Measurements from ENCODE around the gene TGFB3.

TGFB3 gene

DNA sequence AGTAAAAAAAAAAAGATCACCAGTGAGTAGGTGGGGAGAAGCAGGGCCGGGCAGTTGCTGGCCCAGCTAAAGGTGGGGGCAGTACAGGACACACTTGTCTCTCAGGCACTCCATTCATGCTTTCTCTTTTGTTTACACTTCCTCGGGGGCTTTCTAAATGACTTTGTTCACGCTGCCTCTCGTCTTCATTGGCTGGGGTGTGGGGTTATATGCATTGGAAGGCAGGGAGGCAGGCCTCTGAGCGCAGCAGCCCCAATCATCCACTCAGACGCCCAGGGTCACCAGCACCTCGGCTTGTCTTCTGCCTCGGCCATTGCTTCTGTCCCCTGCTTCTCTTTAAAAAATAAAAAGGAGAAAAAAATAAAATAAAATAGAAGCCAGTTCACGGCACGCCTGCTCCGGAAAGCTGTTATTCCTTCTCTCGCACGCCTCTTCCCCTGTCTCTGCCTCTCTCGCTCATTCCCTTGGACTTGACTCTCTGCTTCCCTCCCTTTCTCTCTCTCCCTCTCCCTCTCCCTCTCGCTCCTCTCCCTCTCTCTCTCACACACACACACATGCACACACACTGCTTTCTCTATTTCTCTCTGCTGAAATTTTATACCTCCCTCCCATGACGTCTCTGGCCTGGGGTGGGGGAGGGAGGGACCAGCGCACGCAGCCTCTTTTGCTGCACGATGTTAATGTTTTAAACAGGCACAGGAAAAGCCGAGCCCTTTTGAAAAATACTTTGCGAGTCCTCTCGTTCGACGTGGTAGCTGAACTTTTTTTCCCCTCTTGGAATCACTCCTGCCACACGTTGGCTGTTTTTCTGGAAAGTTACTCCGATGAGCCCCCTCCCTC is at the start of gene TGFB3:
Gene TGFB3 (minus strand): TSS at position 570 of the 840 bp plus-strand sequence. CDS start 1,102 bp downstream, outside the sequence.
- TF ChIP-seq, protein P1, sequence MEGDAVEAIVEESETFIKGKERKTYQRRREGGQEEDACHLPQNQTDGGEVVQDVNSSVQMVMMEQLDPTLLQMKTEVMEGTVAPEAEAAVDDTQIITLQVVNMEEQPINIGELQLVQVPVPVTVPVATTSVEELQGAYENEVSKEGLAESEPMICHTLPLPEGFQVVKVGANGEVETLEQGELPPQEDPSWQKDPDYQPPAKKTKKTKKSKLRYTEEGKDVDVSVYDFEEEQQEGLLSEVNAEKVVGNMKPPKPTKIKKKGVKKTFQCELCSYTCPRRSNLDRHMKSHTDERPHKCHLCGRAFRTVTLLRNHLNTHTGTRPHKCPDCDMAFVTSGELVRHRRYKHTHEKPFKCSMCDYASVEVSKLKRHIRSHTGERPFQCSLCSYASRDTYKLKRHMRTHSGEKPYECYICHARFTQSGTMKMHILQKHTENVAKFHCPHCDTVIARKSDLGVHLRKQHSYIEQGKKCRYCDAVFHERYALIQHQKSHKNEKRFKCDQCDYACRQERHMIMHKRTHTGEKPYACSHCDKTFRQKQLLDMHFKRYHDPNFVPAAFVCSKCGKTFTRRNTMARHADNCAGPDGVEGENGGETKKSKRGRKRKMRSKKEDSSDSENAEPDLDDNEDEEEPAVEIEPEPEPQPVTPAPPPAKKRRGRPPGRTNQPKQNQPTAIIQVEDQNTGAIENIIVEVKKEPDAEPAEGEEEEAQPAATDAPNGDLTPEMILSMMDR (IDR thresholded peaks at IDR 0.05; ENCODE audit: control extremely low read depth, extremely low read depth, low read depth, missing control alignments), result no peak
- ChIA-PET CTCF (interaction anchor here (0.7 to 10.6 kb wide), 32 partner anchors 8 to 406 kb away, joined by 3 to 216 read pairs (median 6); partner anchors contain the start of gene FLVCR2), POLR2A (no interaction called here)
- DNase-seq (ENCODE audit: extremely low spot score), result peak; percentile 87

DNA sequence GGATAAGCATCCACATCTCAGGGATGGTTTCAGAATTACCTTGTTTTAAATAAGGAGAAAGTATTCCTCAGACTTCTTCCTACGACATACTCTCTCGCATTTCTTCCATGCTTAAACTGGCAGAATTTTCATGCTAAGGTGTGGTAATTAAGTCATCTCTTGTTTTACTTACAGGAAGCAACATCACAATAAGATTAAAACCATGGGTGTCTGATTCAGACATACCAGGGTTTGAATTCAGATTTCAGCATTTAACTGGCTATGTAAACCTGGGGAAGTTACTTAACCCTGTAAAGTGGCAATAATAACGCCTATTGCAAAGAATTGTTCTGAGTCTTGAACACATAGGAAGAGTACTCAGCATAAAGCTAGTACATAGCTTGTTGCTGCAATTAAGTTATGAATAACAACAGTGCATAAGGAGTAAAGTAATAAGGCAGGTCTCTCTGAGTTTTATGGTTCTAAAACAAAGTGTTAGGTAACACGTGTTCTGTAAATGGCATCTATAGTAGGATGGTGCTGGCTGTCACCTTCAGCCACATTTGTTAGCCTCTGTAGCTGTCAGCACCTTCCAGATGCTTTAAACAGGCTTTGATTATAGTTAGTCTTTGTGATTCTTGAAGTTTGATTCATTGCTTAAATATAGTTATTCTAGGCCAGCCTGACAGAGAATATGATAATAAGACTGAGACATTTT is 42.6 kb upstream of the TGFB3 start:
- CTCF ChIA-PET, result interaction anchor here (2.8 kb wide), 1 partner anchor 11 kb away, joined by 6 read pairs; no protein-coding TSS in a partner anchor
- POLR2A ChIA-PET, result no interaction called here
- no peak for DNase-seq (ENCODE audit: extremely low spot score)
- TF ChIP-seq, protein P1 (IDR thresholded peaks at IDR 0.05; ENCODE audit: control extremely low read depth, extremely low read depth, low read depth, missing control alignments), result no peak

DNA sequence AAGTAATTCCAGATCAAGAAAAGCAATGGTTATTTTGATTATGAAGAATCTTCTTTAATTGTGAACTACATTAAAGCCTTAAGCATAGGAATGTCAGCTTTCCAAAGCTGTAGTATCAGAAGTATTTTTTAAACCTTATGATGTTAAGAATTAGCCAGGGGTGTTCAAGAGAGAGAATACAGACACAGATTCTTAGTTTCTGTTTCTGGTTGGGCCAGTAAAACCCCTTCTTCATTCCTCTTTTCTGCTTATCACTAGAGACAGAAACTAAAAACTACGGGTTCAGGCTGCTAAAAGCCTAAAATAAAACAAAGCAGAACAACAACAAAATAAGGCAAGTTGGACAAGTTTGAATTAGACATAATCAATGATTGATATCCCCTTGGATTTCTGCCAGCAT is 42.0 kb upstream of the TGFB3 start:
- CTCF ChIA-PET, result interaction anchor here (1.0 to 2.8 kb wide), 2 partner anchors 11 to 118 kb away, joined by 5 to 6 read pairs; no protein-coding TSS in a partner anchor
- POLR2A ChIA-PET, result no interaction called here
- TF ChIP-seq, protein P1 (IDR thresholded peaks at IDR 0.05; ENCODE audit: control extremely low read depth, extremely low read depth, low read depth, missing control alignments), result no peak
- no peak for DNase-seq (ENCODE audit: extremely low spot score)

DNA sequence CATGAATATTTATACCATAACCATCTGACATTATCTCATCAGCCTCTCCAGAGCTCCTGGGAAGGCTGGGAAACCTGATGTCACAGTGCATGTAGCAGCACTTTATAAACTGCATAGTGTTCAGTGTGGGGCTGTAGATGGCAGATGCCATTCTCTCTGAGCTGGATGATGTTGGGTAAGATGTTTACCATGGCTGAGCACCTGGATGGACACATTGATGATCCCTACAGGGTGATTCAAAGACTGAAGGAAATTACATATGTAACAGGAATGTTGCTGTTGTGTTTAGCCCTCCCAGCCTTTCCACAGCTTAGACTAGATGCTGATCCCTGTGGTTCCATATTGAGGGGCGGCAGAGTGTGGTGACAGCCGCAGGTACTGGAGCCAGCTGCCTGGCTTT is 41.2 kb upstream of the TGFB3 start:
- no peak for DNase-seq (ENCODE audit: extremely low spot score)
- POLR2A ChIA-PET, result no interaction called here
- CTCF ChIA-PET, result interaction anchor here (1.0 to 2.8 kb wide), 4 partner anchors 10 to 117 kb away, joined by 3 to 6 read pairs (median 5); no protein-coding TSS in a partner anchor
- TF ChIP-seq, protein P1 (IDR thresholded peaks at IDR 0.05; ENCODE audit: control extremely low read depth, extremely low read depth, low read depth, missing control alignments), result no peak

DNA sequence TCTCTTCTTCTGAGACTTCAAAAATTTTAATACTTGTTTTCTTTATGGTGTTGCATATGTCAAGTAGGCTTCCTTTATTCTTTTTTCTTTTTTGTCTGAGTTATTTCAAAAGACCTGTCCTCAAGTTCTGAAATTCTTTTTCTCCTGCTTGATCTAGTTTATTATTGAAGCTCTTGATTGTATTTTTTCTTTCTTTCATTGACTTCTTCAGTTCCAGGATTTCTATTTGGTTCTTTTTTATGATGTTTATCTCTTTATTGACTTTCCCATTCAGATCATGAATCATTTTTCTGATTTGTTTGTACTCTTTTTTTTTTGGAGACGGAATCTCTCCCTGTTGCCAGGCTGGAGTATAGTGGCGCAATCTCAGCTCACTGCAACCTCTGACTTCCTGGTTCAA is 37.9 kb upstream of the TGFB3 start:
- CTCF ChIA-PET, result no interaction called here
- TF ChIP-seq, protein P1 (IDR thresholded peaks at IDR 0.05; ENCODE audit: control extremely low read depth, extremely low read depth, low read depth, missing control alignments), result no peak
- no peak for DNase-seq (ENCODE audit: extremely low spot score)
- POLR2A ChIA-PET, result no interaction called here

DNA sequence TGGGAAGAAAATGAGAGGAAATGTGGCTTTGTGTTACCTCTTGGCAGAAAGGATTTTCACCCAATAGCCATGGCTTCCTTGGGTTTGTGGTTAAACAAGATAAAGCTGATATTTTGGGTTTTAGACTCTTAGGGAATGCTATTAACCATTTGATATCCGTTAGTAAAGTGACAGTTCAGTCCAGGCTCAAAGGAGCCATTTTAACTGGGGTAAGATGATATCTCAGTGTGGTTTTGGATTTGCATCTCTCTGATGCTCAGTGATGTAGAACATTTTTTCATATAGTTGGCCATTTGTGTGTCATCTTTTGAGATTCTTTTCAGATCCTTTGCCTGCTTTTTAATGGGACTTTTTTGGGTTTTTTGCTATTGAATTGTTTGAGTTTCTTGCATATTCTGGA is 33.9 kb upstream of the TGFB3 start:
- TF ChIP-seq, protein P1 (IDR thresholded peaks at IDR 0.05; ENCODE audit: control extremely low read depth, extremely low read depth, low read depth, missing control alignments), result no peak
- POLR2A ChIA-PET, result no interaction called here
- no peak for DNase-seq (ENCODE audit: extremely low spot score)
- CTCF ChIA-PET, result interaction anchor here (1.0 to 2.1 kb wide), 3 partner anchors 14 to 371 kb away, joined by 3 to 6 read pairs (median 5); no protein-coding TSS in a partner anchor
